Tongue (tissue), 2 donors: ENCODE data around the gene EPS8L1. TPM values are rescaled to one million over a fixed set of nuclear protein-coding genes. Genes with fewer than 3 reads are reported as not detected.
"Not testable (repeated sequence)": the region's sequence is repeated elsewhere in the genome, so short reads cannot be mapped to it uniquely, and the experiment has no call there.

ENCODE experiments used
- DNase-seq: peaks from one replicate; pipeline ENCODE4 v3.0.0-alpha.2; 2015
- total RNA-seq: library from RNA; depleted of rRNA; stranded (reverse); fragments of >200 nt; gene quantifications from one replicate; pipeline ENCODE4 v1.2.3, GENCODE V29; 2014

EPS8L1 gene
- total RNA-seq, 1 donor from 2014 or later, result 76.8 TPM

DNA sequence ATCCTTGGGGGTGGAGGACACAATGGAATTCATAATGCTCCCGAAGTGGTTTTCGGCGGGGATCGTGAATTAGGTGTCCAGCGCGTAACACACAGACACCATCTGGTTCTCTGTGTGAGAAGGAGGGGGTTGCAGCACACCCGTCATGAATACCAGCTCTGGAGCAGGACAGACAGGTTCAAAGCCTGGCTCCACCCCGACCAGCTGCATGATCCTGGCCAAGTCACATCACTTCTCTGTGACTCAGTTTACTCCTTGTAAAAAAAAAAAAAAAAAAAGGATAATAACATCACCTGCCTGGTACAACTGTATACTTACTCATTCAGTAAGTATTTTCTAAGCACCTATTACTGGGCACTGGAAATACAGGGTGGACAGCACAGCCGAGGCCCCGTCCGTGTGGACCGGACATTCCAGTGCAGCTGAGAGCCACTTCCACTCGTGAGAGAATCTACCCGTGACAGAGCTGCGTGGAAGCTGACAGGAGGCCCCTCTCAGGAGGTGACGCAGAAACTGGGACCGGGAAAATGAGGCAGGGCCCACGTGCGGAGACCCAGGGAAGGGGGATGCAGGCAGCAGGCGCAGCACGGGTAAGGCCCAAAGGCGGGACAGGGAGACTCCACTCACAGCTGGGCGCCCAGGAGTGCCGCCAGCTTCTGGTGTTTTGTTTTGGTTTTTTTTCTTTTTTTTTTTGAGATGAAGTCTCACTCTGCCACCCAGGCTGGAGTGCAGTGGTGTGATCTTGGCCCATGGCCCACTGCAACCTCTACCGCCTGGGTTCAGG is 24.7 kb upstream of the EPS8L1 start:
- no peak for DNase-seq

DNA sequence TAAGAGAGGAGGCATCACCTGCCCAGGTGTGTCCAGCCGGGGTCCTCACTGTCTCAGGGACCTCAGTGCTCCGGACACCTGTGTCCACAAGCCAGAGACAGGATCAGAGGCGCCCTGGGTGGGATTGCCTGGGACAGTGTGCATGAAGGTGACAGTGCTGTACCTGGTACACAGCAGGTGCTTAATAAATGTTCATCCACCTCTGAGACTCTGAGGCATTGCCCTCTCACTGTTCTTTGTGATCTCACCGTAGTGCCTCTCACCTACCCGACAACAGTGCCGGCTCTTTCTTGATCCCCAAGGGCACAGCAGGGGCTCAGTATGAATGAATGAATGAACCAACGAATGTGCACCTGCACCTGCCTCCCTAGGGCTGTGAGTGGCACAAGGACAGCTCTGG is 21.9 kb upstream of the EPS8L1 start:
- no peak for DNase-seq

DNA sequence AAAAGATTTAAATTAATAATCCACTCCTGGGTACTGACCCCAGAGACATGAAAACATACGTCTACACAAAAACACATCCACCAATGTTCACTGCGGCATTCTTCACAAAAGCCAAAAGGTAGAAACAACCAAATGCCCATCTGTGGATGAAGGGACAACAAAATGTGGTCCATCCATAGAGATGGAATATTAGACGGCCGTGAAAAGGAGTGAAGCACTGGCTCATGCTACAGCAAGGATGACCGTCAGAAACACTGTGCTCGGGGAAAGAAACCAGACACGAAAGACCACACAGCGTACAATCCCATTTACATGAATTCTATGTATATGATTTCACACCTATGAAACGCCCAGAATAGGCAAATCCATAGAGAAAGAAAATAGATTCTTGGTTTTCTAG is 18.8 kb upstream of the EPS8L1 start:
- DNase-seq, result no peak

DNA sequence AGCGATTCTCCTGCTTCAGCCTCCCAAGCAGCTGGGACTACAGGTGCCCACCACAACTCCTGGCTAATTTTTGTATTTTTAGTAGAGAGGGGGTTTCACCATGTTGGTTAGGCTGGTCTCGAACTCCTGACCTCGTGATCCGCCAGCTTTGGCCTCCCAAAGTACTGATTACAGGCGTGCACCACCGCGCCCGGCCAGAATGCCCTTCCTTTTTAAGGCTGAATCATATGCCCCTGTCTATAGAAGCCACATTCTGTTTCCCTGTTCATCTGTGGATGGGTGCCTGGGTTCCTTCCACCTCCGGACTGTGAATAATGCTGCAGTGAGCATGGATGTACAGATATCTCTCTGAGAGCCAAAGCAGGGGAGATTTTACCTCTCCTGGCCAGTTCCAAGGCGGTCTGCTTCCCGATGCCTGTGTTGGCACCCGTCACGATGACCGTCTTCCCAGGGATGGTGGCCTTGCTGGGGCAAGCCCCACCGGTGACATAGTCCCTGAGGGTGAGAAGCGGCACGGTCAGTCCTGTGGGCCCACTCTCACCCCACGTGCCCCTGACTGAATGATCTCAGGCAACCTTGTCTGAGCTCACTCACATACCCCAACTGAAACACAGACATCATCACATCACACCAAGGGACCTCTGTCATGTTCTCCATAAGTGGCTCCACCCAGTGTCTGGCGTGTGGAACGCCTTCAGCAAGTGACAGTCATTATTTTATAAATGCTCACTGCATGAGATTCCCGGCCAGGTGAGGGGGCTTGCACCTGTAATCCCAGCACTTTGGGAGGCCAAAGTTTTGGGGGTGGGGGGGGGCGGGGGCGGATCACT is 16.7 kb upstream of the EPS8L1 start:
- no peak for DNase-seq

DNA sequence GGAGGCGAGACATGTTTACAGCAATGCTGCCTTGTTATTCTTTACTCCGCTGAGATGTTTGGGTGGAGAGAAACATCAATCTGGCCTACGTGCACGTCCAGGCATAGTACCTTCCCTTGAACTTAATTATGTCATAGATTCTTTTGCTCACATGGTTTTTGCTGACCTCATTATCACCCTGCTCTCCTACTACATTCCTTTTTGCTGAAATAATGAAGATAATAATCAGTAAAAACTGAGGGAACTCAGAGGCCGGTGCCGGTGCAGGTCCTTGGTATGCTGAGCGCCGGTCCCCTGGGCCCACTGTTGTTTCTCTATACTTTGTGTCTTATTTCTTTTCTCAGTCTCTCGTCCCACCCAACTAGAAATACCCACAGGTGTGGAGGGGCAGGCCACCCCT is 15.4 kb upstream of the EPS8L1 start:
- not testable (repeated sequence) for DNase-seq

DNA sequence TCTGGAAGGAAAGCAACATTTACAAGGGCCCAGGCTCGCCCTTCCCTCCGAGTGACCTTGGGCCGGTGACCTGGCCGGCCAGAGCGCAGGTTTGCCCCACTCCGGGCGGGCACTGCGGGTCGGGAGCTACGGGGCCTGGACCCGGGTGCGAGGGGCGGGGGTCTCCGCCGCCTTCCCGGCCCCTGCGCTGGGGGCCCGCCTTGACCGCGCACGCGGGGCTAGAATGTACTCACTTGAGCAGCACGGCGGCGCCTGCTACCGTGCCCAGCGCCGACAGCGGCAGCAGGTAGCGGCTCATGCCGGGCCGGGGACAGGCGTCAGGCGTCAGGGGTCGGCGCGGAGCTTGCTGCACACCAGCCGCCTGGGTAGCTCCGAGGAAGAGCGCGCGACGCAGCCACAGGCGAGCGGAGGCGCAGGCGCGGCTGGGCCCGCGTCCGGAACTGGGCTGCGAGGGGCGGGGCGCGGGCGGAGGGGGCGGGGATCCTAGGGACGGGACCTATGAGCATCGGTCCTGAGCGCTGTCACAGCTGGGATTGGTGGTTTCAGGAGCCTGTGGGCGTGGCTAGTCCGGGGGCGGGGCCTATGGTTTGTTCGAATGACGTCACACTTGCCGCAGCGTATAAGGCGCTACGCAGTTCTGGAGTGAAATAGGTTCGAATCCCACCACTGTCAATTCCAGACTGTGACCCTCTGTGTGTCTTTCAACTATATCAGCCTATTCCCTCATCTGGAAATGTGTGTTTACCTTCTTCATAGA is 12.8 kb upstream of the EPS8L1 start, which contains the start of gene RDH13:
Gene RDH13, minus strand, starts transcription at position 414 of the 757 bp plus-strand sequence. Its CDS starts 116 bp downstream, at position 298.
- DNase-seq, result peak; percentile 97

- DNase-seq, result no peak
Measured at GRCh38 chr19:55063492-55063843, 12.2 kb upstream of the EPS8L1 start.

GRCh38 chr19:55065516-55065915 is 10.2 kb upstream of the EPS8L1 start:
- not testable (repeated sequence) for DNase-seq

GRCh38 chr19:55066107-55066709 is 9.5 kb upstream of the EPS8L1 start:
- DNase-seq, result no peak

GRCh38 chr19:55067869-55068268 is 7.8 kb upstream of the EPS8L1 start:
- no peak for DNase-seq

- peak; percentile 68 for DNase-seq
Measured at GRCh38 chr19:55068950-55069864, 6.5 kb upstream of the EPS8L1 start.

GRCh38 chr19:55069865-55070197 is 5.8 kb upstream of the EPS8L1 start:
- DNase-seq, result no peak

DNA sequence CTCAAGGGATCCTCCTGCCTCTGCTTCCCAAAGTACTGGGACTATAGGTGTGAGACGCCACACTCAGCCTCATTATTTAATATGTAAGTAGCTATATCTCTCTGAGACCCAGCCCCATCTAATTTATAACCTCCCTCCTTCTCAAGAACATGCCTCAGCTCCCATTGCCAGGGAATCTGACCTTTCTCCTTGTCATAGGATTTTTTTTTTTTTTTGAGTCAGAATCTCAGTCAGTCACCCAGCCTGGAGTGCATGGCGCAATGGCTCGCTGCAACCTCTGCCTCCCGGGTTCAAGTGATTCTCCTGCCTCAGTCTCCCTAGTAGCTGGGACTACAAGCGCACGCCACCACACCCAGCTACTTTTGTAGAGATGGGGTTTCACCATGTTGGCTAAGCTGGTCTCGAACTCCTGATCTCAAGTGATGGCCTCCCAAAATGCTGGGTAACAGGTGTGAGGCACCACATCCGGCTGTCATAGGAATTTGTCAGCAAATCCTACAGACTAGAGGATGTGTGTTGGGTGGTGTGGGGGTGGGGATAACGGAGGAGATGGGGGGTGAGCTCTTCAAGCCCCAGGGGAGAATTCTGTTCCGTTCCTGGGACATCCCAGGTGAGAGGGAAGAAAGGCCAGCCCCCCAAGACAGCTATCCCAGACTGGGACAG is 5.1 kb upstream of the EPS8L1 start:
- no peak for DNase-seq

- DNase-seq, result peak; percentile 80
Measured at GRCh38 chr19:55071129-55071502, 4.6 kb upstream of the EPS8L1 start.

GRCh38 chr19:55071913-55072312 is 3.8 kb upstream of the EPS8L1 start:
- DNase-seq, result no peak

- DNase-seq, result no peak
Measured at GRCh38 chr19:55076321-55076720, 652 bp downstream of the EPS8L1 start.

DNA sequence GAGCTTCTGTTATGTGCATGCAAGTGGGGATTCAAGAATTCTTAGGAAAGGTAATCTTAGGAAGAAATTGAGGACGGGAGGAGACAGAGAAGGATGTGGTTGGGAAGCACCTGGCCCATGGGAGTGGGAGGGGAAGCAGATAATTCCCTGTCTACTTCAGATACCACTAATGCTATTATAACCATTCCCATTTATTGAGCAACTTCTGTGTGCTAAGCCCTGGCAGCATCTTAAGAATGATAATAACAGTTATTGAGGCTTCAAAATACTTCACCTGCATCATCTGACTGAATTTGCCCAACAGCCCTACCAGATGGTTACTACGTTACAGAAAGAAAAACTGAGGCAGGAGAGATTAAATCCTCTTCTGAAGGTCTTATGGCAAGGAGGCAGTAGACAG is 1.4 kb downstream of the EPS8L1 start:
- no peak for DNase-seq

GRCh38 chr19:55078996-55079395 is 3.3 kb downstream of the EPS8L1 start:
- no peak for DNase-seq

DNA sequence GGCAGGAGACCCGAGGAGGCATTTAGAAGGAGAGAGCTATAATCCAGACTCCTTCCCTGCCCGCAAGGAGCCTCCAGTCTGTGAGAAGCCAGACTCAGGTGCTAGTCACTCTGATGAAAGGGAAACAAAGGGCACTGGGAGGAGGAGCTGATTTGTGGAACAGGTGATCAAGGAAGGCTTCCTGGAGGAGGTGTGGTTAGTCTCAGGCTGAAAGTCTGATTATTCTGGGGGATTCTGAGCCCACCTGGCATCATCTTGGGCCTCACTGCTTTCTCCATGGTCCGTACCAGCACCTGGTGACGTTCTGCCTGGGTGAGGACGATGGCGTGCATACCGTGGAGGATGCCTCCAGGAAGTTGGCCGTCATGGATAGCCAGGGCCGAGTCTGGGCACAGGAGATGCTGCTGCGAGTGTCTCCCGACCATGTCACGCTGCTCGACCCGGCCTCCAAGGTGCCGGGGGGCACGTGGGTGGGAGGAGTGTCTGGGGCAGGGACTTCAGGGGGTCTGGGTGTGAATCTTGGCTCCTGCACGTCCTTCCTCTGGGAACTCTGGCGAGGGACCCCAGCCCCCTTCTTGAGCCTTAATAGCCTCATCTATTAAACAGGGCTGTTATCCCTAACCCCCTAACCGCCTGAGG is 3.9 kb downstream of the EPS8L1 start:
- no peak for DNase-seq
